Measurements from ENCODE around the gene NEK1. TPM values are rescaled to one million over a fixed set of nuclear protein-coding genes. Genes with fewer than 3 reads are reported as not detected.

NEK1 gene
- total and polyA plus RNA-seq, 4 donors = 3.6 to 32.9 (median 9.3) TPM

DNA sequence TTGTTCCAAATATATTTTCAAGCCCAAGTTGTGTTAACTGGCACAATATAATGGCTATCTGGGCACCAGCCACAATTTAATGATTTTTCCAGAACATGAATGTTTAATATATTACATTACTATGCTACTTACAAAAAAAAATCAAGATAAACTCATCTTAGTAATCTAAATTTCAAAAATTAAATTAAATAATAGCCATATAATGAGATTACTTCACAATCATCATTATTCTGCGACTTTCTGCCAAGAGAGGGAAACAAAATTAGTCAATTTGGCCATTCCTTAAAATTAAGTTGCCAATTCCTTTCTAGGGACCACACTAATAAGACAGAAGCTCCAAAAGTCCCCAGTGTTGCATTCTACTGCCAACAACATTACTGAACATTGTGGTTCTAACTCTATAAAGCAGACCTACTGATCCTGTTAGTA, 7.5 kb downstream of the NEK1 start:
- H3K9me3 ChIP-seq (ENCODE audit: control insufficient read depth in 4 of 4, insufficient read depth in 3 of 4, low read length in 3 of 4) = no peaks in the 10 kb centered on the region
- H3K9ac ChIP-seq (ENCODE audit: insufficient read depth in 1 of 2, low read length in 2 of 2) = no peak overlapping the region
- no peak for DNase-seq
- ATAC-seq (ENCODE audit: insufficient read depth, low FRiP score) = no peak
- 88 to 97% methylated on average over 1 of the region's 1 CpG for WGBS, 2 donors
- no peaks in the 10 kb centered on the region for H3K27me3 ChIP-seq (ENCODE audit: control insufficient read depth in 3 of 3, insufficient read depth in 3 of 3, low read length in 2 of 3)
- H3K4me1 ChIP-seq (ENCODE audit: control insufficient read depth in 5 of 5, insufficient read depth in 5 of 5, low read length in 5 of 5) = peaks cover 0 to 13% (median 0%) of the 10 kb centered on the region in 5 donors
- peak overlapping the region in 1 of 2 donors; percentile 21 for H3K27ac ChIP-seq (ENCODE audit: low read depth in 1 of 2, low read length in 1 of 2)
- TF ChIP-seq CTCF (IDR thresholded peaks at IDR 0.05; ENCODE audit: control extremely low read depth, extremely low read depth) = no peak
- H3K36me3 ChIP-seq (ENCODE audit: control insufficient read depth in 4 of 4, insufficient read depth in 4 of 4, low read length in 4 of 4) = peaks cover 0 to 7% (median under 1%) of the 10 kb centered on the region in 4 donors
- no peak overlapping the region for H3K4me3 ChIP-seq

GRCh38 chr4:169604131-169604900, 8.1 kb downstream of the NEK1 start:
- DNase-seq (no peak), ATAC-seq (ENCODE audit: insufficient read depth, low FRiP score) (no peak)
- H3K9ac ChIP-seq (ENCODE audit: insufficient read depth in 1 of 2, low read length in 2 of 2) = no peak overlapping the region
- no peaks in the 10 kb centered on the region for H3K9me3 ChIP-seq (ENCODE audit: control insufficient read depth in 4 of 4, insufficient read depth in 3 of 4, low read length in 3 of 4)
- no peak overlapping the region for H3K4me3 ChIP-seq
- no peaks in the 10 kb centered on the region for H3K27me3 ChIP-seq (ENCODE audit: control insufficient read depth in 3 of 3, insufficient read depth in 3 of 3, low read length in 2 of 3)
- H3K36me3 ChIP-seq (ENCODE audit: control insufficient read depth in 4 of 4, insufficient read depth in 4 of 4, low read length in 4 of 4) = peaks cover 0 to 7% (median 2%) of the 10 kb centered on the region in 4 donors
- no peak overlapping the region for H3K27ac ChIP-seq (ENCODE audit: low read depth in 1 of 2, low read length in 1 of 2)
- peaks cover 0 to 13% (median 0%) of the 10 kb centered on the region in 5 donors for H3K4me1 ChIP-seq (ENCODE audit: control insufficient read depth in 5 of 5, insufficient read depth in 5 of 5, low read length in 5 of 5)
- 42 to 92% methylated on average over 1 of the region's 1 CpG for WGBS, 2 donors
- TF ChIP-seq CTCF (IDR thresholded peaks at IDR 0.05; ENCODE audit: control extremely low read depth, extremely low read depth) = no peak

DNA sequence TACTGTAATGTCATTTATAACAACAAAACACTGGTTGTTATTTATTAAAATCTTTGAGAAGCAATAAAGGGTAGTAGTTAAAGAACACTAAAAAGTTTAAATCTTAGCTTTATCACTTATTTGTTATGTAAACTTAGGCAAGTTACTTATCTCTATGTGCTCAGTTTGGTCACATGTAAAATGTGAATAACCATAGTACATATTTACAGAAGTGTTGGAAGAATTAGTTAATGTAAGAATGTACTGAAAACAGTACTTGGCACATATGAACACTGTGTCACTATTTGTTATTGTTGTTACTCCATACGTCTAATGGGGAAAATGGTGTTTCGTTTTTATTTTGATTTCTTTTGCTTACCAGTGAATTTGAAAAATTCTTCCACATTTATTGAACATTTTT, 9.1 kb downstream of the NEK1 start:
- H3K27me3 ChIP-seq (ENCODE audit: control insufficient read depth in 3 of 3, insufficient read depth in 3 of 3, low read length in 2 of 3) = no peaks in the 10 kb centered on the region
- peaks cover 0 to 13% (median 0%) of the 10 kb centered on the region in 5 donors for H3K4me1 ChIP-seq (ENCODE audit: control insufficient read depth in 5 of 5, insufficient read depth in 5 of 5, low read length in 5 of 5)
- WGBS, 2 donors = 88 to 91% methylated on average over 2 of the region's 2 CpGs
- H3K27ac ChIP-seq (ENCODE audit: low read depth in 1 of 2, low read length in 1 of 2) = no peak overlapping the region
- H3K9ac ChIP-seq (ENCODE audit: insufficient read depth in 1 of 2, low read length in 2 of 2) = no peak overlapping the region
- no peak for TF ChIP-seq CTCF (IDR thresholded peaks at IDR 0.05; ENCODE audit: control extremely low read depth, extremely low read depth)
- DNase-seq = peak in 2 of 3 donors; percentile 18 to 19
- H3K36me3 ChIP-seq (ENCODE audit: control insufficient read depth in 4 of 4, insufficient read depth in 4 of 4, low read length in 4 of 4) = peaks cover 0 to 7% (median 3%) of the 10 kb centered on the region in 4 donors
- H3K4me3 ChIP-seq = no peak overlapping the region
- no peak for ATAC-seq (ENCODE audit: insufficient read depth, low FRiP score)
- no peaks in the 10 kb centered on the region for H3K9me3 ChIP-seq (ENCODE audit: control insufficient read depth in 4 of 4, insufficient read depth in 3 of 4, low read length in 3 of 4)
